ENCODE measurements around the gene CCDC85B.
A peak's percentile ranks its signal among the peaks of the same experiment; 100 is the strongest.

CCDC85B gene

GRCh38 chr11:65857853-65858680 lies 32.4 kb upstream of the CCDC85B start, which contains the start of gene CFL1:
Gene CFL1 (minus strand): TSS chr11:65858180. CDS start chr11:65858099, 81 bp downstream.
- peak; percentile 87 for DNase-seq (ENCODE audit: low read depth)

- no peak for DNase-seq (ENCODE audit: low read depth)
These were observed 31.8 kb upstream of the CCDC85B start for GRCh38 chr11:65858681-65859087.

DNA sequence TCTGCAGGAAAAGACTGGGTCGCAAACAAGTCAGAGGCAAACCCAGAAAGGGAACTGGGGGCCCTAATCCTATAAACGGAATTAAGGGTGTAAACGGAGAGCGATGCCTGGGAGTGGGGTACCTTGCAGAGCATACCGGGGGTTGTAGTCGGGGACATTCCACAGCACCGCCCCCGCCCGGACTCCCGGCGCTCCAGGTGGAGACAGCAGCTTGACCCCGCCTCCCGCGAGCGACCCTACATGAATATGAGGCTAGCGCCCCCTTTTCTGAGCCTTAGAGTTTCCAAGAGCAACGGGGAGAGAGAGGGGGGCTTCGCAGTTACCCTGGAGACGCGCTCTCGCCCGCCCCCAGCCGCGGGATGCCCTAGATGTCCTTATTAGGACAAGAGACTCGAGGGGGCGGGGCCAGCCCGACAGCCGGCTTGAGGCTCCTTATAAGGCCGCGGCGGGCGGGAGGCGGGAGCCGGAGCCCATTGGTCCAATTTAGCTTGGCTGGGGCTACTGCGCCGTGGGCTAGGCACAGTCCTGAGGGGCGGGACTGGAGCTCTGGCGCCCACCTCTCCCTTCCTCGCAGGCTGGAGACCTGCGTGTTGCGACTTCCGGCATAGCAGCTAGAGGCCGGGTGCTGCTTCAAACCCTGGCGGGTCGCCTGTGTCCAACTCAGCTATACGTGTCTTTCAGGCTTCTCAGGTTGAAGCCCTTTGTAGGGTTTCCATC lies 31.2 kb upstream of the CCDC85B start:
- DNase-seq (ENCODE audit: low read depth) = peak; percentile 95

DNA sequence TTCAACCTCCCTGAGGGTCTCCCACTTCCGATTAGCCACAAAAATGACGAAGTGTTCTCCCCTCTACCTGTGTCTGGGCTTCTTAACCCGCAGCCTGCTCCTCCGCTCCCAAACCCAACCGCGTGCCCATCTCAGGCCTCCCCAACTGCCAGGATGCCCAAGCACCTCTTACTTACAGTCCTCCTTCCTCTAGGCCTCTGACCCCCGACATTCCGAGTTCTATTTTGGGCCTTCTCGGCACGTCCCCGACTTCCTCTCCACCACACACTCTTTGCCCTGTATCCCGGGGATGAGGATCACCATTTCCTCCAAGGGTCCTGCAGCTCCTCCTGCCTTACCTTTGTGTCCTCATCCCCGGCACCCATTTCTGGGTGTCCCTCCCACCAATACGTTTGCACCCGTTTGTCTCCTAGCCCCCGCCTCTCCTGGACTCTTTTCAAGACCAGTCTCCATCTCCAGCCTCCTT lies 30.6 kb upstream of the CCDC85B start:
- no peak for DNase-seq (ENCODE audit: low read depth)

DNA sequence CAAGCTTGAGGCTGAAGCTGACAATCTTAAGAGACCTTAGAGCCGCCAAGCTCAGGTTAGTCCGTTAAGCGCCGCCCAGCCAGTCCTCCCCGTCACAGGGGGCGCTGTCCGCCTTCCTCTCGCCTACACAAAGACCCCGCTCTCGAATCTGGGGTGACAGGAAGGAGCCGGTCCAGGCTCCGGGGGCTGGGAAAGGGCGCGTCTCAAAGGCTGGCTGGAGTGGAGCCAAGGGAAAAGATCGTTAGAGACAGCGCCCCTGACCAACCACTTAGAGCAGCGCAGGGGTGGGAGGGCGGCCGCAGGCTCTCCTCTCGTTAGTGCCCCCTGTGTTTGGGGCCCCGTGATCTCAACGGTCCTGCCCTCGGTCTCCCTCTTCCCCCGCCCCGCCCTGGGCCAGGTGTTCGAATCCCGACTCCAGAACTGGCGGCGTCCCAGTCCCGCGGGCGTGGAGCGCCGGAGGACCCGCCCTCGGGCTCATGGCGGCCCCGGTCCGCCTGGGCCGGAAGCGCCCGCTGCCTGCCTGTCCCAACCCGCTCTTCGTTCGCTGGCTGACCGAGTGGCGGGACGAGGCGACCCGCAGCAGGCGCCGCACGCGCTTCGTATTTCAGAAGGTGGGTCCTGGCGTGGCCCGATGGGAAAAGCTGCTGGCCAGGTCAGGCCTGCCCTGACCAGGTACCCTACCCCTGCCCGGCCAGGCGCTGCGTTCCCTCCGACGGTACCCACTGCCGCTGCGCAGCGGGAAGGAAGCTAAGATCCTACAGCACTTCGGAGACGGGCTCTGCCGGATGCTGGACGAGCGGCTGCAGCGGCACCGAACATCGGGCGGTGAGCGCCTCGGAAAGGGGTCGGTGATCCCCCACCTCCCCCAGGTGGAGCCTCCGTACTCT lies 30.0 kb upstream of the CCDC85B start, which contains the start of gene MUS81:
Gene MUS81, plus strand, starts transcription at position 156 of the 887 bp plus-strand sequence. Its CDS starts 321 bp downstream, at position 477.
- DNase-seq (ENCODE audit: low read depth) = peak; percentile 96

GRCh38 chr11:65861165-65861505 lies 29.3 kb upstream of the CCDC85B start:
- DNase-seq (ENCODE audit: low read depth) = no peak

DNA sequence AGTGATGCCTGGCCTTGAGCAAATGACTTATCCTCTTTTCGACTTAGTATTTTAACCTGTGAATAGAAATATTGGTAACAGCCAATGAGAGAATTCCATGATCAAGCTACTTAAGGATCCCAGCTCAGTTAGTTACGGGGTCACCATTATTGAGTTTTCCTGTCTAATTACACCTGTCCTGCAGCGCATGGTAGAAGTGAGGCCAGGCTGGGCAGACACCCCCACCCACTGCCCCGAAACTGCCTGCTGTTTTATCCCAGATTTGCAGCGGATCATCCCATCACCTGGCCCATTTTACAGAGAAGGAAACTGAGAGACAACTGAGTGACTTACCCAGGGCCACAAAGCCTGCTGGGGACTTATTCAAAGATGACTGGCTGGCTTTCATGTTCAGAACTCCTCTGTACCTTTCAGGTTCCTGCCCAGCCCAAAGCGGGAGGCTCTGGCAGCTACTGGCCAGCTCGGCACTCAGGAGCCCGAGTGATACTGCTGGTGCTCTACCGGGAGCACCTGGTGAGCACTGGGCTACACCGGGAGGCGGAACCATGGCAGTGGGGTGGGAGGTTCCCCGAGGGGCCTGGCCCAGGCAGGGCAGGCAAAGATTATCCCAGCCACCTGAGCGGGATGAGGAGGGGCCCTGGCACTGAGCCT lies 28.8 kb upstream of the CCDC85B start:
- no peak for DNase-seq (ENCODE audit: low read depth)

- no peak for DNase-seq (ENCODE audit: low read depth)
These were observed 28.2 kb upstream of the CCDC85B start for GRCh38 chr11:65862191-65862735.

DNA sequence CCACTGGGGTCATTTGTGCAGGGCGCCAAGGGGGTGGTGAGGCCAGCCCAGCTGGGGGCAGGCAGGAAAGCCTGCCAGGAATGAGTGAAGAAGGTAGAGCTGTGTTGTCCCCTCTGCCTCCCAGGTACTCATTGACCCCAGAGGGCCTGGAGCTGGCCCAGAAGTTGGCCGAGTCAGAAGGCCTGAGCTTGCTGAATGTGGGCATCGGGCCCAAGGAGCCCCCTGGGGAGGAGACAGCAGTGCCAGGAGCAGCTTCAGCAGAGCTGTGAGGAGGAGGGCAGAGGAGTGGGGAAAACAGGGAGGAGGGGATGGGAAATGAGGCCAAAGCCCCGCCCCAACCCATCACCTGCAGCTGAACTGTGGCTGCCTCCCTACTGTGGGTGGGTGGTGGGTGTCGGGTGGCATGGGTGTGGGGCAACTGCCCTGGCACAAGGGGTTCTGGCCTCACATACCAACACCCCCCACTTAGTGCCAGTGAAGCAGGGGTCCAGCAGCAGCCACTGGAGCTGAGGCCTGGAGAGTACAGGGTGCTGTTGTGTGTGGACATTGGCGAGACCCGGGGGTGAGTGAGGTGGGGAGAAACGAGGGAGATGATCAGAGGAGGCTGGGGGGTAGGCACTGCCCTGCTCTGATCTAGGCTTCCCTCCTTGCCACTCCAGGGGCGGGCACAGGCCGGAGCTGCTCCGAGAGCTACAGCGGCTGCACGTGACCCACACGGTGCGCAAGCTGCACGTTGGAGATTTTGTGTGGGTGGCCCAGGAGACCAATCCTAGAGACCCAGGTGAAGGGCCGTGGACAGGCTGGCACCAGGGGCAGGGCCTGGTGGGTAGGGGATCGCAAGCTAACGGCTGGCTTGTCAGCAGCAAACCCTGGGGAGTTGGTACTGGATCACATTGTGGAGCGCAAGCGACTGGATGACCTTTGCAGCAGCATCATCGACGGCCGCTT lies 27.3 kb upstream of the CCDC85B start:
- DNase-seq (ENCODE audit: low read depth) = no peak

DNA sequence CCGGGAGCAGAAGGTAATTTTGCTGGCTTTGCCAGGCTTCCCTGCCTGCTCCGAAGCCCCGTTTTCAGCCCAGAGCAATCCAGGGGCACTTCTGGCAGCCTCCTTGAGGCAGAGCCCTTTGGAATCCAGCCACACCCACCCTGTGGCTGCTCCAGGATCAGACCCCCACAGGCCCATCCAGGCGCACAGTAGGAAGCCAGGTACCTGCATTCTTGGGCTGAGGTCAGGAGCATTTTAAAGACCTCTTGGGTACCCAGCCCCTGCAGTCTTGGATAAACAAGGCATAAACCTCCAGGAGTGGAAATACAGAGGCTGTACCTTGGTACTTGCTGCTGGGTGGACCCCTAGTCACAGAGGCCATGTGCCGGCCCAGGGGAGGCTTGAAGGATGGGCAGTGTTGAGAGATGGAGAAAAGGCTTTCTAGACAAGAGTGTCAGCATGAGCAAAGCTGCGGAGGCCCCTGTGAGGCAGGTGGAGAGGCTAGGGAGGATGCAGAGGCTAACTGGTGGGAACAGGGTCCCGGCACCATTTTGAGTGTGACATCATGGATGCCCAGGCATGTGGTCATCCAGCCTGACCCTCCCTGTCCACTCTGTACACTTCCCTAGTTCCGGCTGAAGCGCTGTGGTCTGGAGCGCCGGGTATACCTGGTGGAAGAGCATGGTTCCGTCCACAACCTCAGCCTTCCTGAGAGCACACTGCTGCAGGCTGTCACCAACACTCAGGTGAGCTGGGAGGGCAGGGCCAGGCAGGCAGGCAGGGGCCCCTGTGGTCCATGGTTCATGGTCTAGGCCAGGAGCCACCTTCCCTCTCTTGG lies 26.4 kb upstream of the CCDC85B start:
- DNase-seq (ENCODE audit: low read depth) = no peak

- no peak for DNase-seq (ENCODE audit: low read depth)
These were observed 25.6 kb upstream of the CCDC85B start for GRCh38 chr11:65864706-65865471.

DNA sequence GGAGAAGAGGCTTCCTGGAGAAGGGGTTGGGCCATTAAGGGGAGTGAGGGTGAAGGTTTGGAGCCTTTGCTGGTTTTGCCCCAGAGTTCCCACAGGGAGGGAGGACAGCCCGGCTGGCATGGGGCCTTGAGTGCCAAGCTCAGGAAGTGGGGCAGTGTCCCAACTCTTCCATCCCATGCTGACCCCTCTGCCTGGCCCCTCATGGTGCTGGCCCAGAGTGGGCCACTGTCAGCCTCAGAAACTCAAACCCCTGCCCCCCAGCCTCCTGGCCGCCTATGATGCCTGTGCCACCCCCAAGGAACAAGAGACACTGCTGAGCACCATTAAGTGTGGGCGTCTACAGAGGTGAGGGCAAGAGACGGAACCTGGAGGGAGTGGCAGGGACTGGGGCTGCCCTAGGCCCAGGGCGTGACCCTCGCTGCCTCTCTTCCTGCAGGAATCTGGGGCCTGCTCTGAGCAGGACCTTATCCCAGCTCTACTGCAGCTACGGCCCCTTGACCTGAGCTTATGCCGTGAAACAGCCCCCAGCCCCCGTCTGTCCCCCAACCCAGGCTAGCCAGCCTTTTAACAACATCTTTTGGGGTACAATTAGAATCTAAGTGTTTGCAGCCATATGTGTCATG lies 24.8 kb upstream of the CCDC85B start:
- no peak for DNase-seq (ENCODE audit: low read depth)

DNA sequence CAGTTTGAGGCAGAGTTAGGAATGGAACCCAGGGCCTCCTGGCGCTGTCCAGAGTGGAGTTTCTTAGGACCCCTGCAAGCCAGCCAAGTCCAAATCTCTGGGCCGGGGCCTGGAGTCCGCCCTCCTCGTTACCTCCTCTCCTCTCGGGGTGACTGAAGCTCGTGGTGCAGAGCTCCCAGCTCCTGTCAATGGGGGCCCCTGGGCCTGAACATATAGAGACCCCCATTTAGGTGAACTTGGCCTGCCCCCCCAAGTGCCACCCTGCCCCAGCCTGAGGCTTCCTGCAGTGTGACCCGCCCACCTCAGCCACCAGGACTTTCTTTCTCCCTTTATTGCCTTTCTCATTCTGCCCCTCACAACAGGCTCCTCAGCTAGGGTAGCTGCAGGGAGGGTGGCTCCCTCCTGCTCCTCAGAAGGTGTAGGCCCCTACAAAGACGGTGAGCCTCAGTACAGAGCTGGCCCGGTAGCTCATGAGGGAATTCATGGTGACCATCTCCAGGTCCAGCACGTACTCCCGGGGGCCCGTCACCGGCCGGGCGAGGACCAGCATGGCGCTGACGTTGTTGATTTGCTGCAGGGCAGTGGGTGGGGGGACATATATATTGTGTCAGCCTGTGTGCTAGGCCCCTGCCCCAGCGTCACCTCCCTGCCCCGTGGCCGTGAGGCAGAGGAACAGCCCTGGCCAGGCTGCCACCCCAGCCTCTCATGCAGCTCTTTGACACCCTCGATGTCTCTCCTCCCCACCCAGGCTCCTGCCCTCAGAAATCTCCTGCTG lies 23.8 kb upstream of the CCDC85B start:
- DNase-seq (ENCODE audit: low read depth) = no peak

GRCh38 chr11:65867284-65868071 lies 23.0 kb upstream of the CCDC85B start:
- DNase-seq (ENCODE audit: low read depth) = no peak

DNA sequence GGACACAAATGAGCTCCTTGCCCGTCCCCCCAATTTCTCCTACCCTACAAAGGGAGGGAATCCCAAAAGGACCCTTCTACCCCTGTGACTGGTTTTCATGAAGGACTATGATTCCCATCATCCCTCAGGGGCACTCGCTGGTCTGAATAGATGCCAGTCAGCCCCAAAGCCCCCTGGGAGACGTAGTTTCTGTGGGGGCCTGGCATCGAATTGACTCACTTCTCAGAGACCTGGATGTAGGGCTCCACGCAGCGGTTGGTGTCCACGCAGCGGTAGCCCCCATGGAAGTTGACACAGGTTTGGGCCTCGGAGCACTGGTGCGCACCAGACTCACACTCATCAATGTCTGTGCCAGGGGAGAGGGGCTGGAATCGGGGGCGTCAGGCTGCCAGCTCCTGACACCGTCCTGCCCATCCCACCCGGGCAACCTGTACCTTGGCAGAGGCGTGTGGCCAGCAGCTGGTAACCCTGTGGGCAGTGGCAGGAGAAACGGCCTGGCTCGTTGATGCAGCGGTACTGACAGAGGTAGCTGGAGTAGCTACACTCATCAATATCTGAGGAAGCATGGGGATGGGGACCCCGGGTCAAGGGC lies 22.3 kb upstream of the CCDC85B start:
- no peak for DNase-seq (ENCODE audit: low read depth)

GRCh38 chr11:65868907-65869306 lies 21.6 kb upstream of the CCDC85B start:
- DNase-seq (ENCODE audit: low read depth) = no peak
